Head of caudate nucleus (tissue), 42 donors: ENCODE data around the gene CENPVL2.
A peak's percentile ranks its signal among the peaks of the same experiment; 100 is the strongest.
"Not testable (repeated sequence)": the region's sequence is repeated elsewhere in the genome, so short reads cannot be mapped to it uniquely, and the experiment has no call there.

Experiments
- DNase-seq, 42 donors: peaks; one replicate each; pipeline versions ENCODE4 v3.0.0 to v3.0.0-alpha.2; 2020 to 2021; ENCODE audit warnings: mixed read lengths in 7 of 42
- intact Hi-C: fragments of 100-400 bp; cut with DNase I; formaldehyde crosslinking; loops from one replicate; pipeline ENCODE4 v1.15.0; 2022

The CENPVL2 gene

GRCh38 chrX:51682720-51683062 lies at the start of gene CENPVL2:
TSS of gene CENPVL2 (minus strand) at chrX:51682831. CDS start at chrX:51682831, 0 bp downstream.
- DNase-seq, intact Hi-C loops: not testable (repeated sequence)

GRCh38 chrX:51728202-51728601 lies 45.6 kb upstream of the CENPVL2 start:
- intact Hi-C loops: no loop called here
- no peak for DNase-seq

GRCh38 chrX:51712943-51713647 lies 30.5 kb upstream of the CENPVL2 start:
- DNase-seq, intact Hi-C loops: not testable (repeated sequence)

GRCh38 chrX:51710277-51711164 lies 27.9 kb upstream of the CENPVL2 start, which contains the start of gene CENPVL1:
TSS of gene CENPVL1 (plus strand) at chrX:51710512. CDS start at chrX:51710512, 0 bp downstream.
- intact Hi-C loops, DNase-seq: not testable (repeated sequence)

GRCh38 chrX:51697397-51697796 lies 14.8 kb upstream of the CENPVL2 start:
- intact Hi-C loops: no loop called here
- DNase-seq: no peak

- no peak for DNase-seq
- intact Hi-C loops: no loop called here
Observed at GRCh38 chrX:51694254-51694653, 11.6 kb upstream of the CENPVL2 start.

- intact Hi-C loops, DNase-seq: not testable (repeated sequence)
Observed at GRCh38 chrX:51681808-51682719, 567 bp downstream of the CENPVL2 start.

GRCh38 chrX:51679689-51680433 lies 2.8 kb downstream of the CENPVL2 start:
- intact Hi-C loops, DNase-seq: not testable (repeated sequence)

GRCh38 chrX:51665981-51666380 lies 16.6 kb downstream of the CENPVL2 start:
- intact Hi-C loops: no loop called here
- DNase-seq: no peak

- intact Hi-C loops: no loop called here
- no peak for DNase-seq
Observed at GRCh38 chrX:51643377-51643776, 39.3 kb downstream of the CENPVL2 start.

- DNase-seq: peak in 20 of 42 donors; percentile 6 to 64 (median 36)
- intact Hi-C loops: no loop called here
Observed at GRCh38 chrX:51641421-51642021, 41.1 kb downstream of the CENPVL2 start.

- intact Hi-C loops, DNase-seq: not testable (repeated sequence)
Observed at GRCh38 chrX:51636511-51636910, 46.1 kb downstream of the CENPVL2 start.
